Astrocyte (in vitro differentiated cells and primary cell): Measurements from ENCODE around the gene OTUB1.

Experiments
- CTCF ChIP-seq: IDR thresholded peaks from 2 replicates; pipeline ENCODE4 v1.5.1; 2011; ENCODE audit warnings: low read depth, mild to moderate bottlenecking, inconsistent platforms, low read length, moderate library complexity; ENCODE audit not compliant: insufficient read depth
- EZH2 ChIP-seq: IDR thresholded peaks from 2 replicates; pipeline ENCODE4 v1.6.1; 2012; ENCODE audit warnings: mild to moderate bottlenecking, low read length, inconsistent platforms; ENCODE audit not compliant: insufficient read depth

GRCh38 chr11:63998558-63999348 lies 12.5 kb downstream of the OTUB1 start:
- TF ChIP-seq CTCF: no peak
- TF ChIP-seq EZH2: no peak
